GM18502 (cell line): ENCODE results near the gene OXTR.

Experiments used
- ATAC-seq: cut with Tn5 transposase; IDR thresholded peaks from one replicate; pipeline ENCODE4 v1.9.1; 2021; ENCODE audit warnings: mild to moderate bottlenecking; ENCODE audit not compliant: unreplicated experiment, poor library complexity

The OXTR gene

DNA sequence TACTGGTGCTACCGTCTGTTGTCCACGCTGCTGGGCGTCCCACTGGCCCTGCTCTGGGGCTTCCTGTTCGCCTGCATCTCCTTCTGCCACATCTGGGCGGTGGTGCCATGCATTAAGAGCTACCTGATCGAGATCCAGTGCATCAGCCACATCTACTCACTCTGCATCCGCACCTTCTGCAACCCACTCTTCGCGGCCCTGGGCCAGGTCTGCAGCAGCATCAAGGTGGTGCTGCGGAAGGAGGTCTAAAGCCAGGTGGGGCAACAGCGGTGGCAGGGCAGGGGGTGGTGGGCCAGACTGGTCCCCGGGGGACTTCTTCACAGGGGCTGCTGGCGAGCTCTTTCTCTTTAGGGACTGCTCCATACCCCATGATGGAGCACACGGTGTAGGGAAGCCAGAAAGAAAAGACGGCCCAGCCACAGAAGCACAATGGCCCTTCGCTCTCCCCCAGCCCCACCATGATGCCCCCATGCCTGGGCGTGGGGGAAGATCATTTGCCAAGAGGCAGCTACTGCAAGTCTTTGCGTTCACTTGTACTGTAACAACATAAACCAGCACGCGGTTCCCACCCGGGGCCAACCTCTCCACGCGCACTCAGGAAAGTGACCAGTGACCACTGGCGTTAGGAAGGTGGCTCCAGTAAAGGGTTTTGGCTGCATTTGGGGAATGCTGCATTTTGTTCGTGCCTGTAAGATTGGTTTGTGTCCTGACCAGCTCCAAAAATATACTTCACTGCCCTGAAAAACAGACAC is 23.6 kb downstream of the OXTR start:
- ATAC-seq, result no peak

DNA sequence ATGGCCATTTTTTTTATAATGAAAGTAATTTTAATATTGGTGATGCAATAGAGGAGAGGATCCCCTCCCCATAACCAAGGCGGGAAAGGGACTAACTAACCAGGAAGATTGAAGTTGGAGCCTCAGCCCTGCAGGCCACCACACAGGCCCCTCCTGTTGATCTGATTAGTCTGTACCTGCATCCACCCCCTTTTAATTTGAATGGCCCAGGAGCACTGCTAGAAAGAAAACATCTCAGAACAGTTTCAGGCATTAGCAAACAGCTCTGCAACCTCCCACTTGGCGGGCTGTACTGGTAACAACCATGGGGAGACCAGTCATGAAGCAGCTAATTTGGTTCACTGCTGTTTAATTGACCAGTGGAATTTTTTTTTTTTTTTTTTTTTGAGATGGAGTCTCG is 25.5 kb downstream of the OXTR start:
- ATAC-seq, result no peak

DNA sequence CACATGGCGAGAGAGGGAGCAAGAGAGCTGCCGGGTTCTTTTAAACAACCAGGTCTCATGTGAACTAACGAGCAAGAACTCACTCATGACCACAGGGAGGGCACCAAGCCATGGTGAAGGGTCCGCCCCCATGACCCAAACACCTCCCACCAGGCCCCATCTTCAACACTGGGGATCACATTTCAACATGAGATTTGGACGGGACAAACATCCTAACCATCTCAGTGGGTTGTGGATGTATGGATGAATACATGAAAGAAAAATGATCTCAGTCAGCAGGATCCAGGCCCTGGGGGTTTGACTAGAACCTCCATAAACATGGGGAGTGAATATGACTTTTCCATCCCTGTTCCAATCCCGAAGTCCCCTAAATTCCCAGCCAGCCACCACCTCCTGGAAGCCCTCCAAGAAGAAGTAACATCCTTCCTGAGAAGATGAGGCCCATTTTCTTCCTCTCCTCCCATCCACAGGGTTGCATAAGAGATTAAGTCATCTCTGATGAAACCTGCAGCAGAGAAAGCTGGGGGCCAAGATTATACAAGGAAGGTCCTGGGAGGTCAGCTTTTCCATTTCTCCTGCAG is 26.3 kb downstream of the OXTR start:
- ATAC-seq, result no peak

DNA sequence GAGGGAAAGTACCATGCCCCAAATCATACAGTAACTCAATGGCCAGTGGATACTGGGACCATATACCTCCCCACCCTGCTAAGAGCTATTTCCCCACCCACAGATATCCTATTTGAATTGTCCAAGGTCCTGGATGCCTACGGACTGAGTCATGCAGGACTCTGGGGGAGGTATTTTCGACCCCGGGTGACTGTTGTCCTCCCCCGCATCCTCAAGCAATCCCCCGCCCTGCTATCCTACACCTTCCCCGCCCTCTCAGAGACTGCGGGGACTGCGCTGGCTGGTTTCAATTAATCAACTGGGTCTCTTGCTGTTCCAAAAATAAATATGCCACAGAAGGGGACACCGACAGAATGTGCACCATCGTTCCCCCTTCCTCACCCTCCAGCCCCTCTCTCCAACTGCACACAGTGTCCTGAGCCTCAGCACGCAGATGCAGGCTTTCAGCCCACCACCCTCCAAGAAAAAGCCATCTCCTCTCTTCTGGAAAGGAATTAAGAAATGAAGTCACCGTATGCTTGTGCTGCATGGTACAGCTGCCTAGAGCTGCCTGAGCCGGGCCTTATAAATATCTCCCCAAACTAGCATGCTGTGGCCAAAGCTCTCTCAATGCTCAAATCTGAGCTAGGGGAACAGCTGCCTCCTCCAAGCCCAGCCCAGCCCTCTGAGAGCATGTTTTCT is 27.7 kb downstream of the OXTR start:
- no peak for ATAC-seq

DNA sequence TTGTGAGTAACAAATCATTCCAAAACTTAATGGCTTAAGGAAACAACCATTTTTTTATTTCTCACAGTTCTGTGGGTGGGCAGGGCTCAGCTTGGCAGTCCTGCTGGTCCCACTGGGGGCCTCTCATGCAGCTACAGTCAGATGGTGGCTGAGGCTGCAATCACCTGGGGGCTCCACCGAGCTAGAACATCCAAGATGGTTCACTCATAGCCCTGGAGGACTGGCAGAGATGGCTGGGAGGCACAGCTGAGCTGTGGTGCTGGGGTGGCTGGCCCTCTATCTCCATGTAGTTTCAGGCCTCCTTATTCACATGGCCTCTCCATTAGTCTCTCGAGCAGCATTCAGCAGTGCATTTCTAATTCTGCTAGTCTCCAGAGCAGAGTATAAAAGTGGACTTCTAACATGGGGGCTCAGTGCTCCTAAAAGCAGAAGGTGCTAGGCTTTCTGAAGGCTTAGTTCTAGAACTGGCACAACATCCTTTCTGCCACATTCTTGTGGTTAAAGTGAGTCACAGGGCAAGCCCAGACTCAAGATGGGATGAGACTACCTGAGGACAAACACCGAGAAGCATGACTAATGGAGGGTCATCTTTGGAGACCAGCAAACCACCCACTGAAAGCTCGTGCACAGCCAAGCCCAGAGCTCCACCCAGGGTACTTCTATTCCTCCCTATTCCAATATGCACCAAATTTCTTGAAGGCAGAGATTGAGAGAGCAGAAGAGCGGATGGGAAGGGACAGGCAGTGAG is 29.5 kb downstream of the OXTR start:
- no peak for ATAC-seq

DNA sequence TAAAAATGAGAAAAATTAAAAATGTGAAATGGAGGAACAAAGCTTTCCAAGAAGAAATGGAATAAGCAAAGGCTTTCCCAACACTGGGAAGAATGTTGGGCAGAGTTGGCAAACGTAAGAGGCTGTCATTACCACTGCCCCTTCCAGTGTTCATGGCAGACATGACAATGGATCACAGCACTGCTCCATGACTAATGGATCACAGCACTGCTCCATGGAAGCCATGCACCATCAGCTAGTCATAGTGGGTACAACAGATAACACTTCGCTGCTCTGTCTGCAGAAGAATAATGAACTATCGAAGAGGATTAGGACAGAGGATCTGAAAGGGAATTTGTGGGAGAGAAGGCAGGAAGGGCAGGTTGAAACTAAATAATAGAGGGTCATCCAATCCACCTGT is 30.8 kb downstream of the OXTR start:
- no peak for ATAC-seq

DNA sequence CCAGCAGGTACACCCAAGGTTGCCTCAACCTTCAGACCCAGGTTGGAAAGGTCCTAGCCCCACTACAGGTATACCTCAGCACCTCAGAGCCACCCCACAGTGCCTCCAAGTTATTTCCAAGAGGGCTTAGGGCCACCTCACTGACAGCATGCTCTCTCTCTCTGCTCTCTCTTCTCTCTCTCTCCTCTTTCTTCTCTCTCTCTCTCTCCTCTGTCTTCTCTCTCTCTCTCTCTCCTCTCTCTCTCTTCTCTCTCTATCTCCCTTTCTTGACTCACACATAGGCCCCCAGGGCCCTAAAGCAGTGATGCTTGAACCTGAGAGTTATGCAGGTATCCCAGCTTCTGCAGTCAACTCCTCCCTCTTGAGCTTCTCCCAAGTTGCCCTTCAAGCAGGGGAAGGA is 31.6 kb downstream of the OXTR start:
- ATAC-seq, result no peak

DNA sequence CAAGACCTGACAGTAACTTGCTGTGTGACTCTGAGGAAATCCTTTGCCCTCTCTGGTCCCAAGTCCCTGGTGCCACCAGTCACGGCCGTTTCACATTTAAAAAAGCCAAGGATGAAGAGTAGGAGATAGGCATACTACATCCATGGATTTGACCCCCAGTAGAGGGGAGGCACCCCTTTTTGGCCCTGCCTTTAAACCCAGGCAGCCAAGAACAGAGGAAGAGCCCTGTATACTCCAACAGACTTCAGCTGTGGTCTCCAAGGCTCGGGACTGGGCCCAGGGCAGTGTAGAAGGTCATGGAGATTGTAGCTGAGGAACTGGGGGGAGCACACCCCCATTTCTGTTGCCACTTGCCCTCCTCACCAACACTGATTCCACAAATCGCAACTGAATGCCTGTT is 32.1 kb downstream of the OXTR start:
- ATAC-seq, result no peak

DNA sequence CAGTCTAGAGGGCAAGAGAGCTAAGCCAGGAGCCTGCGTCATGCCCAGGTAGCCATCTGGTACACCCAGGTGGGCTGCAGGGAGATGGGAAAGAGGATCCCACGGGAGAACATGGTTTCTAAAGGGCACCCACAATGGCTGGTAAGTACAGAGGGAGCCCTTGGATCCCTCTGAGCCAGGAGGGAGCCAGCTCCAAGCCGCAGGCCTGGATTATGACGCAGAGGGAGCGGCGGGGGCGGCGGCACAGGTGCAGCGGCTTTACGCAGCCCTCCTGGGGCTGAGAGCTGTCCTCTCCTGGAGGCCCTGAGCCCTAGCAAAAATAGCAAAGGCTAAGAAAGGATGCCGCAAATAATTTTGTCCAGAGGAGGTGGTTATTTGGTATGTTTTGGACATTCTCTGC is 33.0 kb downstream of the OXTR start:
- ATAC-seq, result no peak

DNA sequence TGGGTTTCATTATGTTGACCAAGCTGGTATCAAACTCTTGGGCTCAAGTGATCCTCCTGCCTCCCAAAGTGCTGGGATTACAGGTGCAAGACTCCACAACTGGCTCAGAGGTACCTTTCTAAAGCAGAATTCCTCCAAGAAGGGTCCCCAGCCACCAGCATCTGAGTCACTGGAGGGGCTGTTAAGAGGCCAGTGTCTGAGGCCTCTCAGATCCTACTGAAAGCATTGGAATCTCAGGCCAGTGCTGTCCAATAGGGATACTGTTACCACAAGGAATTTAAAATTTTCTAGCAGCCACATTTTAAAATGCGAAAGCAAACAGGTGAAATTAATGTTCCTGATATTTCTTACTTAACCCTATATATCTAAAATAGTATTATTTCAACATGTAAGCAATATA is 34.5 kb downstream of the OXTR start:
- ATAC-seq, result no peak

DNA sequence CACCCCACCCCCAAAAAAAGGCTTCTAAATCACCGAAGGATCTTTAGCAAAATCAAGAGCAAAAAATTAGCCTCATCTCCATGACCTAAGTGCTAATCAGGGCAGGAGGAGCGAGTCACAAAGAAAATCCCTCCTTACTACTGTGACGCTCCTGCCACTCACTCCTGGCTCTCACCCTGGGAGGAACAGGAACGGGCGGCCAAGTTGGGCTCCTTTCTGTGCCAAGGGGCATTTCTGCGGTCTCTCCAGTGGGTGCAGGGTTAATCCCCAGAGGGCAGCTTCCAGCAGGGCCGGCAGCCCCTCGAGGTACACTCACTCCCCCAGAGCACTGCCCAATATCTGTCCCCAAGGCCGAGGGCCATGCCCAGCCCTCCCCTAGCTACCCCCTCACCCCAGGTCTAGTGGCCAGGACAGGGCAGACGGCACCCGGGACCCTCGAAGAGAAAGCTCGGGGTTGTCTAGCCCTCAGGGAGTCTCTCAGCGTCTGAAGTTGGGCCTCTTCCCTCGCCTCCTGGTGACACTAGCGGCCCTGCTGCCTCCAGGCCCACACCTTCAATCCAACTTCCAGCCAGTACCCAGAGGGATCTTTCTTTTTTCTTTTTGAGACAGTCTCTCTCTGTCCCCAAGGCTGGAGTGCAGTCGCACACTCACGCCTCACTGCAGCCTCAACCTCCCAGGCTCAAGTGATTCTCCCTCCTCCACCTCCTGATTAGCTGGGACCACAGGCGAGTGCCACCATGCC is 35.1 kb downstream of the OXTR start:
- ATAC-seq, result no peak

DNA sequence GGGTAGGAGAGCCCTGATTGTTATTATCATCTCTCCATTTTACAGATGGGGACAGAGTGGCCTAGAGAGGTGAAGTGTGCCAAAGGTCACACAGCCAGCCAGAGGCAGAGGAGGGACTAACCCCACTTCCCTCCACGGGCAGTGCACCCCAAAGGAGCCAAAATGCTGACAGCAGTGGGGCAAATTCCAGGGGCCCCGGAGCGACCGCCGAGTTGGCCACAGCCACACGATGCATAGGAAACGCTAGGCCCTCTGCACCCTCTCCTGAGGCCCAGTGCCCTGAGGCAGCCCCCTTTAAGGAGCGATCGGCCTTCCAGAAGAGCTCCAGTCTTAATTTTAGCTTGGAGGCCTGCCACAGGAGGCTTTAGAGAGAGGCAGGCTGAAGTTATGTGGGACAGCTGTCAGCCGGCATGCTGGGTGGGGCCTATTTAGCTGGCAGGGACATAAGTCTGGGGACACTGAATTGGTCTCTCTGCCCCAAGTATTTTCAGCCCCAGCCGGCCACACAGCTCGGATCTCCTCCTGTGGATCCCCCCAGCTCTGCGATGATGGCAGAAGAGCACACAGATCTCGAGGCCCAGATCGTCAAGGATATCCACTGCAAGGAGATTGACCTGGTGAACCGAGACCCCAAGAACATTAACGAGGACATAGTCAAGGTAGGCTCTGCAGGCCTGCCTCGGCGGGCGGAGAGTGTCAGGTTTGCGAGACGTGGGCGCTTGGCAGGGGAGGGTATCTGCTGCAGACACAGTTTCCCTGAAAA is 35.9 kb downstream of the OXTR start, which contains the start of gene CAV3:
Gene CAV3, plus strand, starts transcription at position 471 of the 763 bp plus-strand sequence. Its CDS starts 75 bp downstream, at position 546.
- ATAC-seq, result no peak

DNA sequence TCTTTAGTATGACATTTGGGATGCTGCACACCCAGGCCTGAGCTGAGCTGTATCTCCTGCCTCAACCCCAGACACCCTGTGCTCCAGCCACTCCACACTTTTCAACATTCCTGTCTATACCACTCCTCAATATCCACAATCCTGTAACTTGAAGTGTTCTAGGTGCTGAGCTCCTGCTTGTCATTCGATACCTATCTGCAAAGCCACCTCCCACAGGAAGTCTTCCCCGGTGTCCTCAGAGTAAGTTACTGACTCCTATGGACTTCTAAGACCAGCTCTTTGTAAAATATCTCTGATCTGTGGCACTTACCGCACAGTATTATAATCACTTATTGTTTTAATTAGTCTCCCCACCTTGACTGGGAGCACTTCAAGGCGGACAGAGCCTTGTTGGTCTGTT is 37.0 kb downstream of the OXTR start:
- ATAC-seq, result no peak

DNA sequence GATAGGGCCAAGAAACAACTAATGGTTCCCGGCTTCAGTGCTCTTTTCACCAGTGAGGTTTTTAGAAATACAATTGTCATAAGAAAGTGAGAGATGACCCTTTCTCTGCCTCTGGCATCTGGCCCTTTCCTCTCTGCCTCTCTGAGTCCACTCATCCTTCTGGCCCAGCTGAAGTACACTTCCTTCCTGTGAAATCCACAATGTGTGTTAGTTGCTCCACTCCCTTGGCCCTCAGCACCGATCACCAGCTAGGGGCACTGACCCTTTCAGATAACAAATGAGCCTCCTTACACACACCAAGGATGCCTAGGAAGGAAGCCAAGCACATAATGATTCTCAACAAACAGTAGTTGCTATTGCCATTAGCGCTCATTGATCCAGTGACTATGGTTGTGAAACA is 38.8 kb downstream of the OXTR start:
- ATAC-seq, result no peak

DNA sequence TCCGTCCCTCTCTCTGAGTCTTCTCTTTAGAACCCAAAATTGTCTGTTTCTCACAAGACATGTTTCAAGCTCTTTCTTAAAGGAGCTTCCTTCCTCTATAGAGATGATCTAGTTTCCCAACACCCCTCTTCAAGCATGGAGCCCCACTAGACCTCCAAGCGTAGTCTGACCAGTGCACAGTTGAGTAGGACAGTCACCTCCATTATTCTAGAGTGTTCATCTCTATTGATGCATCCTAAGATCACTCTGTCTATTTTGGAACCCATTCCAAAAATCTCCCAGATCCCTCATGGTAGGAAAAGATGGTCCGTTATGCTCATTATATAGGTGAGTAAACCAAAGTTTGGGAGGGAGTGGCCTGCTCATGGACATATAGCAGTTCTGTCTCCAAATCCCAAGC is 39.9 kb downstream of the OXTR start:
- no peak for ATAC-seq

DNA sequence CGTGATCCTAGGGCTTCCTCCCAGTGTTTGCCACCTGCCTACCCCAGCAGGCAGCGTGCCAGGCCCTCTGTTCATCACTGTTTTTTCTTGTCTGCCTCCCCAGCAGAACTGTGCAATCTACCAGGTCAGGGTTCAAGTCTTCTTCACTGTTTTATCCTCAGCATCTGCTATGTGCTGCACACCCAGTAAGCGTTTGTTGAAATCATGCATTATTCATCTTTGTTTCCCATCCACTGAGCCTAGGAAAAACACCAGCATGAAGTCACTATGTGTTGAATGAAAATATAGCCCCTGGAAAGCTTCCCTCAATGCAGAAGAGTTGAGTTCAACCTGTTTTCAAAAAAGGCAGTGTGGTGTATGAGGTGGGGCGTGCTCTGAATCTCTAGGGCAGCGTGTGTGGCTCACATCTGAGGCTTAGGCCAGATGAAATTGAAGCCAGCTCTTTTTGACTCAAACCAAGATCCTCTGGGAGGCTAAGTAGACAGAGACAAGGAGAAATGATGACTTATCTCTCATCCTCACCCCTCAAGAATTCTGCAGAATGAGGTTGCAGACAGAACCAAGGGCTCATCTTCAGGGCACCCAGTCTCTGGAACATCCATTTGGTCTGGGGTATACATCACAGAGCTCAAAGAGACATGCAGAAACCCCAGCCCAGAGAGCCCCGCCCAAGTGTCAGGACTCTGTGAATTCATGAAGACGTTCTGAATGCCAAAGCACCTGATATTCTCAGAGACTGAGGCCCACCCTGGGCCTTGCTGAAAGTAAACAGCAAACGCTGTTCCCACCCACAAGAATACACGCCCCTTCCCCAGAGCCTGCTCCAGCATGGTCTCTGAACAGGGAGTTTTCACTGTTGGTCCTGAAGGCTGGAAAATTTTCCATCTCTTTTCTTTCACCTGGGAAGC is 41.6 kb downstream of the OXTR start:
- no peak for ATAC-seq

DNA sequence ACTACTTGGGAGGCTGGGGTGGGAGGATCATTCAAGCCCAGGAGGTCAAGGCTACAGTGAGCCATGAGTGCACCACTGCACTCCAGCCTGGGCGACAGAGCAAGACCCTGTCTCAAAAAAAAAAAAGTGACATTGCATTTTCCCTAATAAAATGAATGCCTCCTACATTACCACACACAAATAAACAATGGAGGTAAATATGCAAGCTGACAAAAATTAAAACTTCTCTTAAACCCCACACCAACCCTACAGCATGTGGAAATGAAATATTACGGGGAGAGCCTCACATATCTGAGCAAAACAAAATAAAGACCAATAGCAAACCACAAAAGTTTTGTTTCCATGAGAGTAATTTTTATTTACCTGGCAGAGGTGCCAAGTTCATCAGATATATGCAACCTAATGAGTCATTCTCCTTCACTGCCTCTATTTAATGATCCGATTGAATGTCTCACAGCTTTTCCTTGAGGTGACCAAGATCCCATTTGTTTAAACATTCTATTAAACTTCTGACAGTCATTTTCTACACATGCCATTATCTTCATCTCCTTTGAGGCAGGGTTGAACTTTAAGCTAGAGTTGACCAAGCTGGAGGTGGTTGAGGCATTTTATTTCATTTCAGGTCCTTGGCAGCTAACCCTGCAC is 45.2 kb downstream of the OXTR start:
- ATAC-seq, result no peak

DNA sequence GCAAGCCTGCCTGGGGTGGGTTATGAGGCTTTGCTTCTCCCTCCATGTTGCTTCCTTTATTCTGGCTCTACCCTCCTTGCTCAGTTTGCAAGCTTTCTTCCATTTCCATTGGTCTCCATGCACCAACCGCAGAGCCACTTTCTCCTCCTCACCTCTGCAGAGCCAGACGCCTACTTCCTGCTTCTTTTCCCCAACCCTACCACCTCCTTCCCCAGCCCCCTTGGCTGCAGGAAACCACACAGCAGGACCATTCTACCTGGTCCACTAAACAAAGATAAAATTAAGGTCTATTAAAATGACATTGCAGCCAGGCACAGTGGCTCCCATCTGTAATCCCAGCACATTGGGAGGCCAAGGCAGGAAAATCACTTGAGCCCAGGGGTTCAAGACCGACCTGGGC is 45.8 kb downstream of the OXTR start:
- no peak for ATAC-seq
